Glutamatergic neuron (in vitro differentiated cells): ENCODE measurements around the gene DAPK3. TPM values are rescaled to one million over a fixed set of nuclear protein-coding genes. Genes with fewer than 3 reads are reported as not detected.

ENCODE experiments used
- DNase-seq: peaks from one replicate; pipeline ENCODE4 v3.0.0; 2022
- H3K27ac Mint-ChIP-seq: one replicate; pipeline ENCODE4 v1.8.0; 2020; ENCODE audit warnings: mild to moderate bottlenecking, mixed read lengths, inconsistent platforms; ENCODE audit not compliant: unreplicated experiment
- H3K27me3 Mint-ChIP-seq: one replicate; pipeline ENCODE4 v1.8.0; 2020; ENCODE audit warnings: mild to moderate bottlenecking, moderate library complexity, mixed read lengths, inconsistent platforms; ENCODE audit not compliant: unreplicated experiment
- H3K36me3 Mint-ChIP-seq: one replicate; pipeline ENCODE4 v1.8.0; 2020; ENCODE audit warnings: mild to moderate bottlenecking, mixed read lengths, inconsistent platforms; ENCODE audit not compliant: unreplicated experiment
- H3K4me1 Mint-ChIP-seq: one replicate; pipeline ENCODE4 v1.8.0; 2020; ENCODE audit warnings: mild to moderate bottlenecking, low read depth, mixed read lengths, inconsistent platforms; ENCODE audit not compliant: unreplicated experiment
- H3K4me3 Mint-ChIP-seq: one replicate; pipeline ENCODE4 v1.8.0; 2020; ENCODE audit warnings: mild to moderate bottlenecking, mixed read lengths, inconsistent platforms; ENCODE audit not compliant: unreplicated experiment
- H3K9me3 Mint-ChIP-seq: one replicate; pipeline ENCODE4 v1.8.0; 2020; ENCODE audit warnings: mild to moderate bottlenecking, moderate library complexity, mixed read lengths, inconsistent platforms; ENCODE audit not compliant: unreplicated experiment
- microRNA-seq: library from miRNA; unstranded; fragments of <30 nt; microRNA quantifications from one replicate; pipeline ENCODE4, GENCODE V29; 2020; ENCODE audit not compliant: unreplicated experiment
- total RNA-seq: library from RNA; stranded (reverse); fragmentation: NEBNext Ultra II Directional; extraction: Animal tissue kit (Norgen Biotek cat#: 25700); gene quantifications from one replicate; pipeline ENCODE4 v1.2.1, GENCODE V29; 2021; ENCODE audit not compliant: unreplicated experiment
- TF ChIP-seq, protein P1 (sequence below): fragments of 200-600 bp; sonication (generic); IDR thresholded peaks from one replicate; pipeline ENCODE4 v1.5.0; 2021; ENCODE audit not compliant: partially characterized antibody, unreplicated experiment

The DAPK3 gene
- total RNA-seq, 1 donor from 2014 or later: 221 TPM

GRCh38 chr19:3919793-3920192, 51.1 kb downstream of the DAPK3 start:
- Mint-ChIP-seq H3K4me1 (no peaks in the 10 kb centered on the region), H3K27ac (no peak overlapping the region), H3K4me3 (no peak overlapping the region), H3K36me3 (peaks cover 28% of the 10 kb centered on the region), H3K9me3 (peaks cover 12% of the 10 kb centered on the region), H3K27me3 (peaks cover 9% of the 10 kb centered on the region)
- TF ChIP-seq, protein P1, sequence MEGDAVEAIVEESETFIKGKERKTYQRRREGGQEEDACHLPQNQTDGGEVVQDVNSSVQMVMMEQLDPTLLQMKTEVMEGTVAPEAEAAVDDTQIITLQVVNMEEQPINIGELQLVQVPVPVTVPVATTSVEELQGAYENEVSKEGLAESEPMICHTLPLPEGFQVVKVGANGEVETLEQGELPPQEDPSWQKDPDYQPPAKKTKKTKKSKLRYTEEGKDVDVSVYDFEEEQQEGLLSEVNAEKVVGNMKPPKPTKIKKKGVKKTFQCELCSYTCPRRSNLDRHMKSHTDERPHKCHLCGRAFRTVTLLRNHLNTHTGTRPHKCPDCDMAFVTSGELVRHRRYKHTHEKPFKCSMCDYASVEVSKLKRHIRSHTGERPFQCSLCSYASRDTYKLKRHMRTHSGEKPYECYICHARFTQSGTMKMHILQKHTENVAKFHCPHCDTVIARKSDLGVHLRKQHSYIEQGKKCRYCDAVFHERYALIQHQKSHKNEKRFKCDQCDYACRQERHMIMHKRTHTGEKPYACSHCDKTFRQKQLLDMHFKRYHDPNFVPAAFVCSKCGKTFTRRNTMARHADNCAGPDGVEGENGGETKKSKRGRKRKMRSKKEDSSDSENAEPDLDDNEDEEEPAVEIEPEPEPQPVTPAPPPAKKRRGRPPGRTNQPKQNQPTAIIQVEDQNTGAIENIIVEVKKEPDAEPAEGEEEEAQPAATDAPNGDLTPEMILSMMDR: no peak
- no peak for DNase-seq

- peaks cover 10% of the 10 kb centered on the region for H3K36me3 Mint-ChIP-seq
- peaks cover 6% of the 10 kb centered on the region for H3K9me3 Mint-ChIP-seq
- no peak overlapping the region for H3K27ac Mint-ChIP-seq
- H3K27me3 Mint-ChIP-seq: peaks cover 4% of the 10 kb centered on the region
- TF ChIP-seq, protein P1: no peak
- DNase-seq: no peak
- H3K4me3 Mint-ChIP-seq: no peak overlapping the region
- no peaks in the 10 kb centered on the region for H3K4me1 Mint-ChIP-seq
Measured at GRCh38 chr19:3916033-3916432, 54.9 kb downstream of the DAPK3 start.

DNA sequence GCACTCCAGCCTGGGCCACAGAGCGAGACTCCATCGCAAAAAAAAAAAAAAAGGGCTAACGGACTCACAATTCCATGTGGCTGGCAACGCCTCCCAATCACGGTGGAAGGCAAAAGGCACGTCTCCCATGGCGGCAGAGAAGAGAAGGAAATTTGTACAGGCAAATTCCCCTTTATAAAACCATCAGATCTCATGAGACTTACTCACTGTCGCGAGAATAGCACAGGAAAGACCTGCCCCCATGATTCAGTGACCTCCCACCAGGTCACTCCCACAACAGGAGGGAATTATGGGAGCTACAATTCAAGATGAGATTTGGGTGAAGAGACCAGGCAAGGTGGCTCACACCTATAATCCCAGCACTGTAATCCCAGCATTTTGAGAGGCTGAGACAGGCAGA, 56.7 kb downstream of the DAPK3 start:
- Mint-ChIP-seq H3K4me3 (no peak overlapping the region), H3K27ac (no peak overlapping the region), H3K27me3 (peaks cover 4% of the 10 kb centered on the region), H3K4me1 (no peaks in the 10 kb centered on the region), H3K9me3 (peaks cover 13% of the 10 kb centered on the region), H3K36me3 (peaks cover 12% of the 10 kb centered on the region)
- DNase-seq: no peak
- TF ChIP-seq, protein P1: no peak

GRCh38 chr19:3910105-3910504, 60.8 kb downstream of the DAPK3 start:
- Mint-ChIP-seq H3K4me1 (no peaks in the 10 kb centered on the region), H3K27ac (no peak overlapping the region), H3K9me3 (peaks cover 15% of the 10 kb centered on the region), H3K36me3 (peaks cover 6% of the 10 kb centered on the region), H3K4me3 (no peak overlapping the region), H3K27me3 (no peaks in the 10 kb centered on the region)
- no peak for DNase-seq
- TF ChIP-seq, protein P1: no peak

Small RNA genes within 50 kb of the gene (microRNA-seq; reads per million reads assigned to microRNA genes)
- not detected for gene MIR637

Other genes with a start within 250 kb of the DAPK3 start
- gene APBA3, start 209.4 kb downstream of the DAPK3 start, total RNA-seq: 23.3 TPM
- gene MRPL54, start 208.4 kb downstream of the DAPK3 start, total RNA-seq: 33.0 TPM
- not detected for gene RAX2, start 198.9 kb downstream of the DAPK3 start, total RNA-seq
- gene MATK, start 184.7 kb downstream of the DAPK3 start, total RNA-seq: not detected
- 8.9 TPM for gene ZFR2, start 102.1 kb downstream of the DAPK3 start, total RNA-seq
- 182 TPM for gene ATCAY, start 90.4 kb downstream of the DAPK3 start, total RNA-seq
- 4.0 TPM for gene NMRK2, start 38.0 kb downstream of the DAPK3 start, total RNA-seq
- 2,255 TPM for gene EEF2, start 14.4 kb upstream of the DAPK3 start, total RNA-seq
- gene PIAS4, start 36.6 kb upstream of the DAPK3 start, total RNA-seq: 95.8 TPM
- 21.8 TPM for gene ZBTB7A, start 95.8 kb upstream of the DAPK3 start, total RNA-seq
- 148 TPM for gene MAP2K2, start 153.0 kb upstream of the DAPK3 start, total RNA-seq
- gene CREB3L3, start 182.5 kb upstream of the DAPK3 start, total RNA-seq: not detected
- gene SIRT6, start 211.5 kb upstream of the DAPK3 start, total RNA-seq: 48.3 TPM
- gene ANKRD24, start 211.6 kb upstream of the DAPK3 start, total RNA-seq: 6.1 TPM